ENCODE measurements around the gene ABHD16A. TPM values are rescaled to one million over a fixed set of nuclear protein-coding genes. Genes with fewer than 3 reads are reported as not detected.

The ABHD16A gene
- total RNA-seq, 1 donor = 43.4 TPM

DNA sequence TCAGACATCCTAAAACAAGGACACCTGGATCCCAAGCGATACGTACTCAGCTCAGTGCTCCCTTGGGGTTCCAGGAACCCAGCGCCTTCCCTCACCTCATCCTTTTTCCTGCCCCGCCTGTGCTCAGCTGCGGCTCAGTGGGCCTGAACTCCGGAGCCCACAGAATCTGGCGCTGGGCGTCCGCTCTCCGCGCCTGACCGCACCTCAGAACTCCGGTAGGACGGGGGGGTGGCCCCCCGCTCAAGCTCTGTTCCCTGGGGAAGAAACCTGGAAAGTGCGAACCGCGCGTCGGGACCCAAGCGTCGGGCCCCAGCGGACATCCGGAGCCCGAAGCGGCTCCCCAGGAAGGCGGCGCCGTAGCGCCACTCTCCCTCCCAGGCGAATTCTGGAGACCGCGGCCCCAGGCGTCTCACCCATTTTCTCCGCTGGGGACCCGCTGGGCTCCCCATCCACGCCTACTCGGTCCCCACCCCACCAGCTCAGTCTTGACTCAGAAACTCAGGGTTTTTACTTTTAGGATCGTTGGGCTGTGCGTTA lies 21.9 kb downstream of the ABHD16A start:
- Histone ChIP-seq H3K27ac (ENCODE audit: low read depth, low read length) (peak overlapping the region; percentile 47), H3K9me3 (ENCODE audit: low read depth, low read length) (no peaks in the 10 kb centered on the region), H3K79me2 (ENCODE audit: insufficient read depth, low read length) (no peaks in the 10 kb centered on the region), H3K36me3 (ENCODE audit: insufficient read depth, low read length) (peaks cover 4% of the 10 kb centered on the region), H3K4me2 (ENCODE audit: insufficient read depth, low read length) (peak overlapping the region; percentile 94), H3K27me3 (ENCODE audit: insufficient read depth, low read length) (no peaks in the 10 kb centered on the region), H3K4me1 (ENCODE audit: insufficient read depth, low read length) (peaks cover 15% of the 10 kb centered on the region), H4K20me1 (ENCODE audit: insufficient read depth, low read length) (no peaks in the 10 kb centered on the region), H2AFZ (ENCODE audit: low read length) (peak overlapping the region; percentile 76), H3K4me3 (ENCODE audit: insufficient read depth, low read length) (peak overlapping the region; percentile 71)
- DNase-seq (ENCODE audit: insufficient read length, low spot score, missing footprints) = peak; percentile 94
- TF ChIP-seq, protein P1, sequence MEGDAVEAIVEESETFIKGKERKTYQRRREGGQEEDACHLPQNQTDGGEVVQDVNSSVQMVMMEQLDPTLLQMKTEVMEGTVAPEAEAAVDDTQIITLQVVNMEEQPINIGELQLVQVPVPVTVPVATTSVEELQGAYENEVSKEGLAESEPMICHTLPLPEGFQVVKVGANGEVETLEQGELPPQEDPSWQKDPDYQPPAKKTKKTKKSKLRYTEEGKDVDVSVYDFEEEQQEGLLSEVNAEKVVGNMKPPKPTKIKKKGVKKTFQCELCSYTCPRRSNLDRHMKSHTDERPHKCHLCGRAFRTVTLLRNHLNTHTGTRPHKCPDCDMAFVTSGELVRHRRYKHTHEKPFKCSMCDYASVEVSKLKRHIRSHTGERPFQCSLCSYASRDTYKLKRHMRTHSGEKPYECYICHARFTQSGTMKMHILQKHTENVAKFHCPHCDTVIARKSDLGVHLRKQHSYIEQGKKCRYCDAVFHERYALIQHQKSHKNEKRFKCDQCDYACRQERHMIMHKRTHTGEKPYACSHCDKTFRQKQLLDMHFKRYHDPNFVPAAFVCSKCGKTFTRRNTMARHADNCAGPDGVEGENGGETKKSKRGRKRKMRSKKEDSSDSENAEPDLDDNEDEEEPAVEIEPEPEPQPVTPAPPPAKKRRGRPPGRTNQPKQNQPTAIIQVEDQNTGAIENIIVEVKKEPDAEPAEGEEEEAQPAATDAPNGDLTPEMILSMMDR (IDR thresholded peaks at IDR 0.05; ENCODE audit: extremely low read depth, low read depth, low read length) = no peak

DNA sequence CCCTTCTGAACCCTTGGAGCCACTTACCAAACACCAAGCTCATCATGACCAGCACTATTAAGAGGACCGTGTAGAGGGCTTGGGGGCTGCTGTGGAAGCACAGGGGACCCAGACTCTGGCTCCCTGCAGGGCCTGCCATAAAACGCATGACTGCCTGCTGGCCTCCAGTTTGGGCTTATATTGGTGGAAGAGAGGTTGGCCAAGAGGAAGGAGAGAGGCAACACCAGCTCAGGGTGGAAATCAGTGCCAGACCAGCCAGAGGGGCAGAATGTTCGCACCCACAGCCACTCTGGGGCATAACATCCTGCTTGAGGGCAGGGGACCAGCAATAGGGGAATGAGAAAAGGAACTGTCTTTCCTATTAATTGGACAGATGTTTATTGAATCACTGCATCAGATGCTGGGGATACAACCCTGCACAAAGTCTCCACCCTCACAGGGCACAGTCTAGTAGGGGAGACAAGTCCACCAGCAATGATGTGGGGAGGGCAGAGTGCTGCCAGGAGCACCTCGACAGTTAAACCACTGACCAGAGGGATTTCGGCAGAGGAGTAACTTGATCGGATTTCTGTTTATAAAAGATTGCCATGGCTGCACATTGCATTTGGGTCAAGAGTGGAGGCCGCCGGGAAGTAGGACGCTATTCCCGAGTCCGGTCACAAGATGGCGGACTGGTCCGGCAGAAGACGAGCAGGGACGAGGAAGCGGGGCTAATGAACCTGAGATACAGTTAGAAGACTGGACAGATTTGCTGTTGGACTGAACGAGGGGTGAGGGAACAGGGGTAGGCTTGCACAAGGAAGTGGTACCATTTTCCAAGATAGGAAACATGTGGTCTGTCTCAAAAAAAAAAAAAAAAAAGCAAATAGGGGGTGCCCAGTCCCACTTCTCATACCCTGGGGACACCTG lies 22.6 kb downstream of the ABHD16A start, which contains the start of gene LY6G5C:
Gene LY6G5C, minus strand, starts transcription at position 842 of the 909 bp plus-strand sequence. Its CDS starts 694 bp downstream, at position 148.
- no peaks in the 10 kb centered on the region for H3K79me2 ChIP-seq (ENCODE audit: insufficient read depth, low read length)
- no peaks in the 10 kb centered on the region for H4K20me1 ChIP-seq (ENCODE audit: insufficient read depth, low read length)
- peak within 1 kb of the TSS; percentile 76 for H2AFZ ChIP-seq (ENCODE audit: low read length)
- peak within 1 kb of the TSS; percentile 94 for H3K4me2 ChIP-seq (ENCODE audit: insufficient read depth, low read length)
- TF ChIP-seq, protein P1 (IDR thresholded peaks at IDR 0.05; ENCODE audit: extremely low read depth, low read depth, low read length) = peak; percentile 79
- DNase-seq (ENCODE audit: insufficient read length, low spot score, missing footprints) = peak; percentile 97
- peak within 1 kb of the TSS; percentile 47 for H3K27ac ChIP-seq (ENCODE audit: low read depth, low read length)
- H3K4me1 ChIP-seq (ENCODE audit: insufficient read depth, low read length) = peaks cover 15% of the 10 kb centered on the region
- H3K27me3 ChIP-seq (ENCODE audit: insufficient read depth, low read length) = no peaks in the 10 kb centered on the region
- H3K9me3 ChIP-seq (ENCODE audit: low read depth, low read length) = no peaks in the 10 kb centered on the region
- no peaks in the 10 kb centered on the region for H3K36me3 ChIP-seq (ENCODE audit: insufficient read depth, low read length)
- H3K4me3 ChIP-seq (ENCODE audit: insufficient read depth, low read length) = peak within 1 kb of the TSS; percentile 71

DNA sequence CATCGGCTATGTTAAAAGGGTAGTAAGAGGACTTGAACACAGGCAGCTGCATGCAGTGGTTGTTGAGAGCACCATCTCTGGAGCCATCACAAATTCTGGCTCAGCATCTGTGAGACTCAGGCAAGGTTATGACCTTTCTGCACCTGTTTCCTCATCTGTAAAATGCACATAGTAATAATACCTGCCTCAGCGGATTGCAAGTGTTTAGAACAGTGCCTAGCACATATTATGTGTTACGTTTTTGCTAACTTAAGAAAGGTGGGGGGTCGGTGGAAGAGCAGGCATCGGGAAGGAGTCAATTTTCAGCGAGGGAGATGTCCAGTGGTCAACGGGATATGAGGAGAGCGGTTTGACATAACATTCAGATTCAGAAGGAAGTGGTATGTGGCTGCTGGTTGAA lies 25.2 kb downstream of the ABHD16A start:
- peaks cover 15% of the 10 kb centered on the region for H3K4me1 ChIP-seq (ENCODE audit: insufficient read depth, low read length)
- H3K4me2 ChIP-seq (ENCODE audit: insufficient read depth, low read length) = no peak overlapping the region
- no peaks in the 10 kb centered on the region for H4K20me1 ChIP-seq (ENCODE audit: insufficient read depth, low read length)
- no peak overlapping the region for H3K27ac ChIP-seq (ENCODE audit: low read depth, low read length)
- H3K4me3 ChIP-seq (ENCODE audit: insufficient read depth, low read length) = no peak overlapping the region
- H3K79me2 ChIP-seq (ENCODE audit: insufficient read depth, low read length) = no peaks in the 10 kb centered on the region
- H2AFZ ChIP-seq (ENCODE audit: low read length) = no peak overlapping the region
- TF ChIP-seq, protein P1 (IDR thresholded peaks at IDR 0.05; ENCODE audit: extremely low read depth, low read depth, low read length) = no peak
- no peaks in the 10 kb centered on the region for H3K27me3 ChIP-seq (ENCODE audit: insufficient read depth, low read length)
- H3K9me3 ChIP-seq (ENCODE audit: low read depth, low read length) = no peaks in the 10 kb centered on the region
- DNase-seq (ENCODE audit: insufficient read length, low spot score, missing footprints) = no peak
- peaks cover 5% of the 10 kb centered on the region for H3K36me3 ChIP-seq (ENCODE audit: insufficient read depth, low read length)

DNA sequence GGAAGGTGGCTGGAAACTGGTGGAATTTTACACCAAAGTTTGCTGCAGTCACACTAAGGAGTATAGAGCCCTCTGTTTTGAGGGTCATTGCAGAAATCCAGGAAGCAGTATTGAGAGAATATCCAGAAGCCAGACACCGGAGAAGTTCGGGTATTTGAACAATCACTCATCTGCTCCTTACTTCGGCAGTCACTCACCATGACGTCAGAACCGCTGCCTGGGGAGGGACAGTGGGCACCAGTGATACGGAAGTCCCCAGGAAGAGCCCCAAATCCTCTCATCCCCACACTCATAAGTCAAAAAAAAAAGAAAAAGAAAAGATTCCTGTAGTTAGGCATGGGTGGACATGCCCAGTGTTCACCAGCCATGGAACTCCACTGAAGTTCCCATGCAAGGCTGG lies 26.2 kb downstream of the ABHD16A start:
- no peak overlapping the region for H3K4me3 ChIP-seq (ENCODE audit: insufficient read depth, low read length)
- no peaks in the 10 kb centered on the region for H4K20me1 ChIP-seq (ENCODE audit: insufficient read depth, low read length)
- no peaks in the 10 kb centered on the region for H3K9me3 ChIP-seq (ENCODE audit: low read depth, low read length)
- peaks cover 13% of the 10 kb centered on the region for H3K36me3 ChIP-seq (ENCODE audit: insufficient read depth, low read length)
- TF ChIP-seq, protein P1 (IDR thresholded peaks at IDR 0.05; ENCODE audit: extremely low read depth, low read depth, low read length) = no peak
- H2AFZ ChIP-seq (ENCODE audit: low read length) = no peak overlapping the region
- H3K27me3 ChIP-seq (ENCODE audit: insufficient read depth, low read length) = no peaks in the 10 kb centered on the region
- peaks cover 15% of the 10 kb centered on the region for H3K4me1 ChIP-seq (ENCODE audit: insufficient read depth, low read length)
- no peaks in the 10 kb centered on the region for H3K79me2 ChIP-seq (ENCODE audit: insufficient read depth, low read length)
- DNase-seq (ENCODE audit: insufficient read length, low spot score, missing footprints) = no peak
- H3K4me2 ChIP-seq (ENCODE audit: insufficient read depth, low read length) = no peak overlapping the region
- no peak overlapping the region for H3K27ac ChIP-seq (ENCODE audit: low read depth, low read length)

Measured in osteoblast (primary cell).